T follicular helper cell (primary cell): ENCODE measurements around the gene MARK3.
A peak's percentile ranks its signal among the peaks of the same experiment; 100 is the strongest.

Source experiments
- DNase-seq: peaks from one replicate; pipeline ENCODE4 v3.0.0-alpha.2; 2020; ENCODE audit warnings: low read depth

MARK3 gene

GRCh38 chr14:103488071-103488470 is 102.9 kb downstream of the MARK3 start:
- no peak for DNase-seq

GRCh38 chr14:103488960-103489359 is 103.7 kb downstream of the MARK3 start:
- no peak for DNase-seq

- no peak for DNase-seq
These were observed 104.4 kb downstream of the MARK3 start for GRCh38 chr14:103489621-103490020.

- DNase-seq = no peak
These were observed 106.5 kb downstream of the MARK3 start for GRCh38 chr14:103491691-103492090.

- DNase-seq = no peak
These were observed 107.1 kb downstream of the MARK3 start for GRCh38 chr14:103492156-103492925.

- DNase-seq = no peak
These were observed 110.6 kb downstream of the MARK3 start for GRCh38 chr14:103495854-103496253.

GRCh38 chr14:103496776-103497175 is 111.6 kb downstream of the MARK3 start:
- no peak for DNase-seq

GRCh38 chr14:103499709-103500108 is 114.5 kb downstream of the MARK3 start:
- no peak for DNase-seq

- DNase-seq = peak; percentile 69
These were observed 115.2 kb downstream of the MARK3 start for GRCh38 chr14:103500148-103500990.

- DNase-seq = no peak
These were observed 116.0 kb downstream of the MARK3 start for GRCh38 chr14:103501041-103501870.

- DNase-seq = no peak
These were observed 116.9 kb downstream of the MARK3 start for GRCh38 chr14:103501921-103502669.

GRCh38 chr14:103502877-103503276 is 117.7 kb downstream of the MARK3 start:
- DNase-seq = no peak

GRCh38 chr14:103503296-103503695 is 118.1 kb downstream of the MARK3 start:
- DNase-seq = no peak

GRCh38 chr14:103504991-103505565 is 119.9 kb downstream of the MARK3 start:
- no peak for DNase-seq

- no peak for DNase-seq
These were observed 122.5 kb downstream of the MARK3 start for GRCh38 chr14:103507751-103508150.

GRCh38 chr14:103508521-103509329 is 123.5 kb downstream of the MARK3 start:
- no peak for DNase-seq

- DNase-seq = no peak
These were observed 124.9 kb downstream of the MARK3 start for GRCh38 chr14:103509864-103510723.

- no peak for DNase-seq
These were observed 125.8 kb downstream of the MARK3 start for GRCh38 chr14:103510724-103511693.
